Measurements from ENCODE around the gene BTG1. TPM values are rescaled to one million over a fixed set of nuclear protein-coding genes. Genes with fewer than 3 reads are reported as not detected.
A peak's percentile ranks its signal among the peaks of the same experiment; 100 is the strongest.

Gene BTG1
- total and polyA plus RNA-seq, 9 of the 15 experiments (the other 6 are each of a cell fraction or from before 2014, with no cell fraction given) = 3.7 to 28.6 (median 7.4) TPM

DNA sequence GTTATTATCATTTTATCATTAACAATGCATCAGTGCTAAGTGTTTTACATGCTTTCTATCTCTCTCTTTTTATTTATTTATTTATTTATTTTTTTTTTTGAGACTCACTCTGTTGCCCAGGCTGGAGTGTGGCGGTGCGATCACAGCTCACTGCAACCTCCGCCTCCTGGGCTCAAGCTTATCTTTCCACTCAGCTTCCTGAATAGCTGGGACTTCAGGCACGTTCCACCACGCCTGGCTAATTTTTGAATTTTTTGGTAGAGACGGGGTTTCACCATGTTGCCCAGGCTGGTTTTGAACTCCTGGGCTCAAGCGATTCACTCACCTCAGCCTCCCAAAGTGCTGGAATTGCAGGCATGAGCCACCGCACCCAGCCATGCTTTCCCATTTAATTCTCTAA, 3.9 kb upstream of the BTG1 start (continued):
- no peak for TF ChIP-seq SMARCC2 (IDR thresholded peaks at IDR 0.05; ENCODE audit: low read depth)
- TF ChIP-seq ELF1 (tag; IDR thresholded peaks at IDR 0.05) = no peak
- no peak for TF ChIP-seq MCM2 (IDR thresholded peaks at IDR 0.05; ENCODE audit: low read depth)
- no peak for TF ChIP-seq MCM3 (IDR thresholded peaks at IDR 0.05)
- TF ChIP-seq, protein P1, sequence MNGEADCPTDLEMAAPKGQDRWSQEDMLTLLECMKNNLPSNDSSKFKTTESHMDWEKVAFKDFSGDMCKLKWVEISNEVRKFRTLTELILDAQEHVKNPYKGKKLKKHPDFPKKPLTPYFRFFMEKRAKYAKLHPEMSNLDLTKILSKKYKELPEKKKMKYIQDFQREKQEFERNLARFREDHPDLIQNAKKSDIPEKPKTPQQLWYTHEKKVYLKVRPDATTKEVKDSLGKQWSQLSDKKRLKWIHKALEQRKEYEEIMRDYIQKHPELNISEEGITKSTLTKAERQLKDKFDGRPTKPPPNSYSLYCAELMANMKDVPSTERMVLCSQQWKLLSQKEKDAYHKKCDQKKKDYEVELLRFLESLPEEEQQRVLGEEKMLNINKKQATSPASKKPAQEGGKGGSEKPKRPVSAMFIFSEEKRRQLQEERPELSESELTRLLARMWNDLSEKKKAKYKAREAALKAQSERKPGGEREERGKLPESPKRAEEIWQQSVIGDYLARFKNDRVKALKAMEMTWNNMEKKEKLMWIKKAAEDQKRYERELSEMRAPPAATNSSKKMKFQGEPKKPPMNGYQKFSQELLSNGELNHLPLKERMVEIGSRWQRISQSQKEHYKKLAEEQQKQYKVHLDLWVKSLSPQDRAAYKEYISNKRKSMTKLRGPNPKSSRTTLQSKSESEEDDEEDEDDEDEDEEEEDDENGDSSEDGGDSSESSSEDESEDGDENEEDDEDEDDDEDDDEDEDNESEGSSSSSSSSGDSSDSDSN (IDR thresholded peaks at IDR 0.05; ENCODE audit: borderline replicate concordance in 1 of 2, low read depth in 2 of 2, low read length in 2 of 2) = no peak
- TF ChIP-seq, protein P2, sequence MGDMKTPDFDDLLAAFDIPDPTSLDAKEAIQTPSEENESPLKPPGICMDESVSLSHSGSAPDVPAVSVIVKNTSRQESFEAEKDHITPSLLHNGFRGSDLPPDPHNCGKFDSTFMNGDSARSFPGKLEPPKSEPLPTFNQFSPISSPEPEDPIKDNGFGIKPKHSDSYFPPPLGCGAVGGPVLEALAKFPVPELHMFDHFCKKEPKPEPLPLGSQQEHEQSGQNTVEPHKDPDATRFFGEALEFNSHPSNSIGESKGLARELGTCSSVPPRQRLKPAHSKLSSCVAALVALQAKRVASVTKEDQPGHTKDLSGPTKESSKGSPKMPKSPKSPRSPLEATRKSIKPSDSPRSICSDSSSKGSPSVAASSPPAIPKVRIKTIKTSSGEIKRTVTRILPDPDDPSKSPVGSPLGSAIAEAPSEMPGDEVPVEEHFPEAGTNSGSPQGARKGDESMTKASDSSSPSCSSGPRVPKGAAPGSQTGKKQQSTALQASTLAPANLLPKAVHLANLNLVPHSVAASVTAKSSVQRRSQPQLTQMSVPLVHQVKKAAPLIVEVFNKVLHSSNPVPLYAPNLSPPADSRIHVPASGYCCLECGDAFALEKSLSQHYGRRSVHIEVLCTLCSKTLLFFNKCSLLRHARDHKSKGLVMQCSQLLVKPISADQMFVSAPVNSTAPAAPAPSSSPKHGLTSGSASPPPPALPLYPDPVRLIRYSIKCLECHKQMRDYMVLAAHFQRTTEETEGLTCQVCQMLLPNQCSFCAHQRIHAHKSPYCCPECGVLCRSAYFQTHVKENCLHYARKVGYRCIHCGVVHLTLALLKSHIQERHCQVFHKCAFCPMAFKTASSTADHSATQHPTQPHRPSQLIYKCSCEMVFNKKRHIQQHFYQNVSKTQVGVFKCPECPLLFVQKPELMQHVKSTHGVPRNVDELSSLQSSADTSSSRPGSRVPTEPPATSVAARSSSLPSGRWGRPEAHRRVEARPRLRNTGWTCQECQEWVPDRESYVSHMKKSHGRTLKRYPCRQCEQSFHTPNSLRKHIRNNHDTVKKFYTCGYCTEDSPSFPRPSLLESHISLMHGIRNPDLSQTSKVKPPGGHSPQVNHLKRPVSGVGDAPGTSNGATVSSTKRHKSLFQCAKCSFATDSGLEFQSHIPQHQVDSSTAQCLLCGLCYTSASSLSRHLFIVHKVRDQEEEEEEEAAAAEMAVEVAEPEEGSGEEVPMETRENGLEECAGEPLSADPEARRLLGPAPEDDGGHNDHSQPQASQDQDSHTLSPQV (IDR thresholded peaks at IDR 0.05) = 0 out of 2 replicates have a peak, but pooled peaks have one; percentile 38
- TF ChIP-seq NFRKB (IDR thresholded peaks at IDR 0.05; ENCODE audit: low read depth) = no peak
- TF ChIP-seq, protein P3, sequence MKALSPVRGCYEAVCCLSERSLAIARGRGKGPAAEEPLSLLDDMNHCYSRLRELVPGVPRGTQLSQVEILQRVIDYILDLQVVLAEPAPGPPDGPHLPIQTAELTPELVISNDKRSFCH (CRISPR knock-in tag; IDR thresholded peaks at IDR 0.05) = no peak
- TF ChIP-seq, protein P3 (tag; IDR thresholded peaks at IDR 0.05) = no peak
- 0 out of 4 replicates have a peak, but pooled peaks of 1 of the 2 experiments have one; percentile 22 for TF ChIP-seq HDAC1 (IDR thresholded peaks at IDR 0.05)
- TF ChIP-seq SMARCB1 (IDR thresholded peaks at IDR 0.05; ENCODE audit: insufficient read length, low read depth) = no peak
- TF ChIP-seq DPF2 (IDR thresholded peaks at IDR 0.05) = peak; percentile 70
- TF ChIP-seq, protein P4, sequence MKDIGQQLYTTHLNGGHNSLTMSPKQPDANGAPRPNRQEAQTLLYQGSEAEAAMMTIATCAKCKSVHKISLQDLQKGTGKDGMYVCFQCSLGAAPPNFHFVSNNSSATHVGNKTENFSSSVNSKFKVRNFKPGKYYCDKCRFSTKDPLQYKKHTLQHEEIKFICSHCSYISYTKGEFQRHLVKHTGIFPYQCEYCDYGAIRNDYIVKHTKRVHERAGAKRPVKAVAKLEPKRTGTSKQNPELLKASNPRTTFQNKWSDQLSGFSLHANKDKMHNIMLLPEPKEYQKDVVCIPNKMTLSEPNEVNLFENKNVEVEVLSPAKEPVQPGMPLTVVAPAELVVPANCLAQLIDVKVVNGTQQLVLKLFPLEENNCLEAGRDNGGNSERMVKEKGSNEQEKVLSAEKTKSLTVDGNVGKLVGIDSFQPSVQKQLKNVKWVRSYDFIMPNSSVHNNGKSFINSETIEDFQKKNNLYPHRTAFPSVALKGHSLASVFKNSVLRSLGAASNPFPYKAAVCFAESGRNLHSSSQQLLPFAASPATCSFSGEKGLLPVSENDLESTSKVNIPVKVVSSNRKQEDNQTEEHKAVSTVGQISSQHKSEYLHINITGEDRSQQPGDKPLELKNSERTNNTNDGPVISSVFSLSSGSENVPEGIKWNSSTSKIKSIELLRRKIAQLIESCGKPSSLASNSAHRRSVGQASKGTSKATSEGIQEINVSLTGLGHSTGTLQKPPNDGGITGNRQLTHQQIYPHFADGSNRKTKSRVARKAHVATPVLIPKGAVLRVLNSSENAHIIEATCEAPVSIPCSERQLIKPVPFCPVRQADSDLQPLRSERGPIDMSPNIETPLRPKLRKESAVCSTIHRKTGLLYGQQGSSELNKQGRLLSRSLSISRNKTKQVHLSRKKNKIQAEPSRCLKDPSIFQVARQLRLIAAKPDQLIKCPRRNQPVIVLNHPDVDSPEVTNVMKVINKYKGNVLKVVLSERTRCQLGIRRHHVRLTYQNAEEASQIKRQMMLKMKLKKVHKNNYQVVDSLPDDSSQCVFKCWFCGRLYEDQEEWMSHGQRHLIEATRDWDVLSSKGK (CRISPR knock-in tag; IDR thresholded peaks at IDR 0.05) = no peak
- TF ChIP-seq SNIP1 (IDR thresholded peaks at IDR 0.05; ENCODE audit: low read depth) = no peak
- no peak for TF ChIP-seq SIRT6 (IDR thresholded peaks at IDR 0.05; ENCODE audit: low read depth, low read length)
- no peak for TF ChIP-seq ZNF274 (IDR thresholded peaks at IDR 0.05; ENCODE audit: borderline replicate concordance, low read depth, low read length)
- peak; percentile 84 for TF ChIP-seq BHLHE40 (IDR thresholded peaks at IDR 0.05; ENCODE audit: low read length)
- no peak for TF ChIP-seq ELF2 (CRISPR knock-in tag; IDR thresholded peaks at IDR 0.05)

Data from K562 (cell line).